RPMI7951 (cell line): ENCODE measurements around the gene HOXD10. TPM values are rescaled to one million over a fixed set of nuclear protein-coding genes. Genes with fewer than 3 reads are reported as not detected.

Experiments
- DNase-seq: peaks from one replicate; pipeline ENCODE4 v3.0.0-alpha.2; 2012; ENCODE audit warnings: low read depth
- total RNA-seq: library from RNA; depleted of rRNA; stranded (reverse); fragments of >200 nt; shearing (Covaris generic); gene quantifications from 2 replicates; pipeline ENCODE4 v1.2.3, GENCODE V29; 2014

The HOXD10 gene
- total RNA-seq, 1 experiment from 2014 or later, result not detected

- DNase-seq, result no peak
Measured at GRCh38 chr2:176150584-176151441, 34.2 kb downstream of the HOXD10 start.

- peak; percentile 61 for DNase-seq
Measured at GRCh38 chr2:176151442-176152287, 35.1 kb downstream of the HOXD10 start, which contains the start of gene HOXD4. Gene HOXD4 (plus strand): TSS chr2:176151550. CDS start chr2:176151634, 84 bp downstream.

GRCh38 chr2:176152350-176153181 is 36.0 kb downstream of the HOXD10 start:
- peak; percentile 66 for DNase-seq

DNA sequence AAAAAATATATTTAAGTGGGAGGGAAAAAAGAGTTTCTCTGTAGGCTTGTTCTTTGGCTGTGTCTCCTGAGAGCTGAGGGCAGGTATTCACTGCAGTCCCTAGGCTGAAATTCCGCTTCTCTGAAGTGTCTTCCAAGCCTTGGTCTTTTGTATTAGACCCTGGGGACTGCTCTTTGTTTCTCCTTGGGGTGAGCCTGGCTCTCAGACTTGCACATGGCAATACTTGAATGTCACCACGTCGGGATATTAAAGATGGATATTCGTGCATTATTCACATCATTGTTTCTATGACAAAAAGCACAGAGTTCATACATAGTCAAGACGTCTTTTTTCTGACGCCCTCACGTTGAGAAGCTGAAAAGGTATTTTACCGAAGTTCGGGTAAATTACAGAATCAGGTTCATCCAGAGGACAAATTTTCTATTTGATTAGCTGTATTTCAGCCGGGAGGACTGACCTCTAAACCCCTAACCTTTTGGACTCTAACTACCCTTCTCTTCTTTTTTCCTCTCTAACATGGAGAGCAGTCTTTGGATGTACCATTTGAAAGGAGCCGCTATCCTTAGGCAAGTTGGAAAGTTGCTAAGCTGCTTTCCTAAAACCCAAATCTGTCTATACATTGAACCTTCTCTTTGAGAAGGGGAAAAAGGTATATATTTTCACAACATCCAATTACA is 38.1 kb downstream of the HOXD10 start:
- DNase-seq, result no peak

- no peak for DNase-seq
Measured at GRCh38 chr2:176155356-176156044, 38.9 kb downstream of the HOXD10 start.

- no peak for DNase-seq
Measured at GRCh38 chr2:176156301-176156806, 39.8 kb downstream of the HOXD10 start.

GRCh38 chr2:176156807-176157498 is 40.4 kb downstream of the HOXD10 start, which contains the start of gene HOXD3:
Gene HOXD3 (plus strand): TSS chr2:176157307. CDS start chr2:176169115, 11,808 bp downstream.
- no peak for DNase-seq

- DNase-seq, result no peak
Measured at GRCh38 chr2:176157499-176158185, 41.1 kb downstream of the HOXD10 start.

- no peak for DNase-seq
Measured at GRCh38 chr2:176158186-176158591, 41.6 kb downstream of the HOXD10 start.

GRCh38 chr2:176158855-176159662 is 42.5 kb downstream of the HOXD10 start:
- no peak for DNase-seq

DNA sequence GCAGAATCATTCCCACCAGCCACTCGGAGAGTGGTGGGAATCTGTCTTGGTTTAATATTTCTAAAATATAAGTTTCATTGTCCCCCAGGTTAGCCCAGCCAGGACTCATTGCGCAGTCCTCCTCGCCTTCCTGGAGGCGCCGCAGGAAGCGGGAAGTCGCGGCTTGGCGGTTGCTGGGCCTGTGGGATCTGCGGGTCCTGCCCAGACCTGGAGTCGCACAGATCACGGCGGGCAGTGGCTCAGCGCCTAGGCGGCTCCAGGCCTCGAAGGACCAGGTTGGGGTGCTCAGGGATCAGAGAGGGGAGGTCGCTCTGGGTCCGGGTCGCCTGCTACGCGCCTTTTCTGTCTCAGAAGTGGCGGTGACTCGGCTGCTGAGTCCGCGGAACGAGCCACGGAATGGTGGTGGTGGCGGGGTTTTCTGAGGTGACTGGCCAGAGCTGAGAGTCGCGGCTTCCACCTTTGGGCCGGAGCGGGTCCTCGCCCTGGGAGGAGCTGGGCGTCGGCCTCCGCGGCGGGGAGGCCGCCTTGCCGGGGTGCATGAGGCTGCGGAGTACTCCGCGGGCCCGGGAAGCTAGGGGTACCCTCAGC is 43.2 kb downstream of the HOXD10 start:
- DNase-seq, result no peak

GRCh38 chr2:176160251-176160985 is 43.8 kb downstream of the HOXD10 start:
- no peak for DNase-seq

DNA sequence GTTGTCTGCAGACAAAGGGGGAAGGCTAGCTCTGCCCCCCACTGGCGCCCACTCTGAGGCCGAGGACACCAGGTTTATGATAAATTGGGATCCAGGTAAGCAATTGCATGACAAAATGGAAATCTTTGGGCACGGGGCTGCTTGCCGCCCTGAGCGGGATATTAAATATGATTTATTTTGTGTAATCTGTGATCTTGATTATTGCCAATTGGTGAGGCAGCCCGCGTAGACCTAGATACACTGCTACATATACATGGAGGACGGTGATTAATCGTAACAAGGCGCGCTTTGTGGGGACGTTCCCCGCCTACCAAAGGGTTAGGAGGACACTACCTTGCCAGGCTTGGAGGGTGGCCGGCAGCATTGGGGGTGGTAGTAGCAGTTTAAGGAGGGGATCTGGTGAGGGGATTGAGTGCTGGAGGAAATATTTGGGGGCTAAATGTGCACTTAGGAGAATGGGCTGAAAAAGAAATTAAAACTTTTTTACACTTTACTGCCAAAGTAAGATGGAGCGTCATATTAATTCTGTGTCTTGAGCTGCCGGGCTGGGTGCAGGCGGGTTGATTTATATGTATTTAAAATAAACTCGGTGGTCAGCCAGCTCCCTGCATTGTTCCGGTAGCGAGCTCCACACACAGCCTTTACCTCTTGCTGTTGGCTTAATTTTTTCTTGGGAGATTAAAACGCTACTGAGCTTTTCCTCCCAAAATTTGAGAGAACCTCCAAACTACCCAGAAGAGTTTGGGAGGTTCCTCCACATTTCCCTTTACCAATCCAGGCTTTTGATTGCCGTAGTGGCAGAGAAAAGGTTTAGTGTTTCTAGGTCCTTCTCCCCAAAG is 44.6 kb downstream of the HOXD10 start:
- DNase-seq, result no peak

- DNase-seq, result no peak
Measured at GRCh38 chr2:176161825-176162626, 45.4 kb downstream of the HOXD10 start.
